Measurements from ENCODE around the gene HDGF.

The HDGF gene

GRCh38 chr1:156751451-156751756 is at the start of gene HDGF:
HDGF (minus strand) TSS chr1:156751675; CDS start chr1:156751429, 246 bp downstream.
- DNase-seq, result no peak

GRCh38 chr1:156797212-156797871 is 45.9 kb upstream of the HDGF start:
- DNase-seq, result peak; percentile 70

GRCh38 chr1:156796340-156797097 is 45.0 kb upstream of the HDGF start:
- no peak for DNase-seq

GRCh38 chr1:156795787-156796186 is 44.3 kb upstream of the HDGF start:
- no peak for DNase-seq

GRCh38 chr1:156795374-156795733 is 43.9 kb upstream of the HDGF start:
- DNase-seq, result no peak

GRCh38 chr1:156794506-156795373 is 43.3 kb upstream of the HDGF start:
- no peak for DNase-seq

GRCh38 chr1:156789621-156790318 is 38.3 kb upstream of the HDGF start:
- no peak for DNase-seq

GRCh38 chr1:156788136-156788535 is 36.7 kb upstream of the HDGF start:
- DNase-seq, result no peak

- no peak for DNase-seq
These were observed 35.2 kb upstream of the HDGF start for GRCh38 chr1:156786640-156787039.

- DNase-seq, result no peak
These were observed 34.0 kb upstream of the HDGF start for GRCh38 chr1:156785458-156785857.

- DNase-seq, result no peak
These were observed 30.2 kb upstream of the HDGF start for GRCh38 chr1:156781585-156782186.

- no peak for DNase-seq
These were observed 26.1 kb upstream of the HDGF start for GRCh38 chr1:156777573-156777972.

GRCh38 chr1:156776942-156777341 is 25.5 kb upstream of the HDGF start:
- DNase-seq, result no peak

- peak; percentile 24 for DNase-seq
These were observed 24.3 kb upstream of the HDGF start for GRCh38 chr1:156775799-156776198.

GRCh38 chr1:156773607-156774006 is 22.1 kb upstream of the HDGF start:
- DNase-seq, result no peak

GRCh38 chr1:156772728-156773497 is 21.4 kb upstream of the HDGF start:
- DNase-seq, result no peak

- no peak for DNase-seq
These were observed 20.7 kb upstream of the HDGF start for GRCh38 chr1:156772222-156772621.

- DNase-seq, result no peak
These were observed 17.3 kb upstream of the HDGF start for GRCh38 chr1:156768610-156769295.

GRCh38 chr1:156767879-156768604 is 16.6 kb upstream of the HDGF start:
- peak; percentile 42 for DNase-seq

GRCh38 chr1:156767101-156767878 is 15.8 kb upstream of the HDGF start, which contains the start of gene PRCC:
PRCC (plus strand) TSS chr1:156767535; CDS start chr1:156767772, 237 bp downstream.
- peak; percentile 97 for DNase-seq

Measured in activated CD4-positive, alpha-beta T cell treated with anti-CD3 and anti-CD28 coated beads for 48 hours (primary cell).